GM21786 (cell line): ENCODE measurements around the gene PRSS27.
"Not testable (repeated sequence)": the region's sequence is repeated elsewhere in the genome, so short reads cannot be mapped to it uniquely, and the experiment has no call there.

ENCODE experiments used
- ATAC-seq: cut with Tn5 transposase; IDR thresholded peaks from one replicate; pipeline ENCODE4 v1.9.1; 2021; ENCODE audit not compliant: unreplicated experiment

PRSS27 gene

DNA sequence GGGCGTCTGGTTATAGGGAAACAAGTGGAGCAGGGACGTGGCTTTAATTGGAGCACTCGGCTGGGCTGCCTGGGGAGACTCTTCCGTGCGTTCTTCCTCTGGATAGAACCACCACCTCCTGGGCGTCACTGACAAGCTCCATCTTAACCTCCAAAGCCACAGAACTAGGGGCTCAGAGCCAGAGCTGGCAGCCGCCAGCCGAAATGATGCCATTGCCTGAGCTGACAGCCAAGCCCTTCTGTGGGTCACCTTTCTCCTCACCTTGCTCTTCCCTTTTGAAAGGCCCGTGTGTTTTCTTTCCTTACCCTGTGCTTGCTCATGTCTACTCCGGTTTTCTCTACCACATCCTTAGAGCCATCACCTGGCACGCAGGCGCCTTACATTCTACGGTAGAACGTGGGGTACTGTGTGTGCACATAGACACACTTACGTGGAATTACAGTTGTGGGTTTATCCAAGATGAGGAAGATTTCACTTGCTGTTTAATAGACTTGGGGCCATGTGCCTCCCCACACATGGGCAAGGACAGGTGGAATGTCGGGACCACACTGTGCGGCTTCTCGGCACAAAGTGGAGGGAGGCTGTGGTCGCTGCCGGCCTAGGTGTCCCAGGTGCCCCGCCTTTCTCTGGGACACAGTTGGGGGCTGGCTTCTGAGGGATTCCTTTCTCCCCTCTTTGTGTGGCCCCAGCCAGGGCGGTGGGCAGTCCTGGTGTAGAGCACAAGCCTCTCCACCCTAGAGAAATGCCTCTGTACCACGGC, 41.6 kb downstream of the PRSS27 start:
- not testable (repeated sequence) for ATAC-seq

DNA sequence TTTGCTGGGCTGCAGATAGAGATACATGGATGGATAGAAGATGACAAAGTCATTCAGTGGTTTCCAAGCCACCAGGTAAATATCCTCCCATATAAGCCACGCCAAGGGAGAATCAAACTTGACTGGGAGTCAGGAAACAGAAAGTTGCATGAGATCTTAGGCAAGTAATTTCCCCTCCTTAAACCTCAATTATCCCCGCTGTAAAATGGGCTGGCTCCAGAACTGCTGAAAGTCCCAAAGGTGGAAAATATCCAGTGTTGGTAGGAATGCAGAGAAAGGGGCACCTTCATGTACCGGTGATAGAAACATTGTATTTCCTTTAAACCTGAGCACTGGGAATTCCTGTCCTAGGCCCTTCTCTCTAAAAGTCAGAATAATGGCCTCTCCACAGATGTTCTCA, 43.1 kb downstream of the PRSS27 start:
- ATAC-seq = not testable (repeated sequence)

GRCh38 chr16:2675714-2676113, 44.3 kb downstream of the PRSS27 start:
- ATAC-seq = no peak

DNA sequence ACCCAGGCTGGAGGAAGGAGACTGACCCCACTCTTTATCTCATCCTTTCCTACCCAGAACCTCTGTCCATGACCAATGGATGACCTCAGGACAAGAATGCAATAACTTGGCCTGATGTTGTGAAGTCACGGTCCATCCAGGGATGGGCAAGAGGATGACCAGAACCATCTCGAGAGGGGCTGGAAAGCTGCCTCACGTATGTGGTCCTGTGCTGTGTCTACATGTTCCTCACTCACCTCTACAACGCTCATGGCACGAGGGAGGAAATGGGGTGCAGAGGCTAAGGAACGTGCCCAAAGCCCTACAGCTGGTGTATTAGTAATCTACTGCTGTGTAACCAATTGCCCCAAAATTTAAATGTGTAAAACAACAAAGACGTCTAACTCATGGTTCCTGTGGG, 45.0 kb downstream of the PRSS27 start:
- no peak for ATAC-seq

- ATAC-seq = peak; percentile 88
Measured at GRCh38 chr16:2673066-2673999, 46.7 kb downstream of the PRSS27 start.

DNA sequence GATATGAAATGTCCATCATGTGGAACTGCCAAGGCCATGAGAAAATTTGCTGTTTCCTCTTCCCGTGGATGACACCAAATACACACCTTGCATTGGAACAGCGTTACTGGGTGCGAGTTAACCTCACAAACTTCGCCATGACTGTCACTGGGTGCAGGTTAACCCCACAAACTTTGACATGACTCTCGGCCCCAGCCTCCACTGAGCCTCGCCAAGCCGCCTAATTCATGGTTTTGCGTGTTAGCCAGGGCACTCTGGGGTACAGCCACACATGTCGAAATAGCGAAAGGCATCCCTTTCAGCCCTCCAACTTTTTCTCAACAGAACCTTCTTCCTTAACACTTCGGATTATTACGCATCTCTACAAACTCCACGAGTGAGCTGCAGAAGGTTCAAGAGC, 48.3 kb downstream of the PRSS27 start:
- ATAC-seq = no peak

- not testable (repeated sequence) for ATAC-seq
Measured at GRCh38 chr16:2671193-2671592, 48.8 kb downstream of the PRSS27 start.

- ATAC-seq = not testable (repeated sequence)
Measured at GRCh38 chr16:2670017-2670416, 50.0 kb downstream of the PRSS27 start.

- ATAC-seq = not testable (repeated sequence)
Measured at GRCh38 chr16:2669587-2669986, 50.4 kb downstream of the PRSS27 start.

DNA sequence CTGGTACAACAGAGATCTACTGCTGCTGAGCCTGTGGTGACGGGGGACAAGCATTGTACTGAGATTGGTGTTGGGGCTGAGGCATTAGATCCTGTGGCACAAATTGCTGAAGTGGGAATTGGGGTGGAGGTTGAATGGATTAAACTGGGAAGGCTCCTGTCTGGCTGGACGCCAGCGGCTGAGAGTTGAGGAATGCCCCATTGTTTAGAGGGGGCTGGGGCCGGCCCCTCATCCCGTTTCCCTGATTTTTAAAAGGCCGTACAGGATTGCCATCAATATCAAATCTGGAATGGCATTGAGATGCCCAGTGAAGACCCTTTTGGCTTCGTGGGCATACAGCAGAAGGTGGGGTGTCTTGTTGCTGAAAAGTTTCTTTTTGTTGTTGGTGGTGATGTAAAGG, 53.4 kb downstream of the PRSS27 start:
- ATAC-seq = not testable (repeated sequence)

- ATAC-seq = no peak
Measured at GRCh38 chr16:2664574-2664982, 55.4 kb downstream of the PRSS27 start.

DNA sequence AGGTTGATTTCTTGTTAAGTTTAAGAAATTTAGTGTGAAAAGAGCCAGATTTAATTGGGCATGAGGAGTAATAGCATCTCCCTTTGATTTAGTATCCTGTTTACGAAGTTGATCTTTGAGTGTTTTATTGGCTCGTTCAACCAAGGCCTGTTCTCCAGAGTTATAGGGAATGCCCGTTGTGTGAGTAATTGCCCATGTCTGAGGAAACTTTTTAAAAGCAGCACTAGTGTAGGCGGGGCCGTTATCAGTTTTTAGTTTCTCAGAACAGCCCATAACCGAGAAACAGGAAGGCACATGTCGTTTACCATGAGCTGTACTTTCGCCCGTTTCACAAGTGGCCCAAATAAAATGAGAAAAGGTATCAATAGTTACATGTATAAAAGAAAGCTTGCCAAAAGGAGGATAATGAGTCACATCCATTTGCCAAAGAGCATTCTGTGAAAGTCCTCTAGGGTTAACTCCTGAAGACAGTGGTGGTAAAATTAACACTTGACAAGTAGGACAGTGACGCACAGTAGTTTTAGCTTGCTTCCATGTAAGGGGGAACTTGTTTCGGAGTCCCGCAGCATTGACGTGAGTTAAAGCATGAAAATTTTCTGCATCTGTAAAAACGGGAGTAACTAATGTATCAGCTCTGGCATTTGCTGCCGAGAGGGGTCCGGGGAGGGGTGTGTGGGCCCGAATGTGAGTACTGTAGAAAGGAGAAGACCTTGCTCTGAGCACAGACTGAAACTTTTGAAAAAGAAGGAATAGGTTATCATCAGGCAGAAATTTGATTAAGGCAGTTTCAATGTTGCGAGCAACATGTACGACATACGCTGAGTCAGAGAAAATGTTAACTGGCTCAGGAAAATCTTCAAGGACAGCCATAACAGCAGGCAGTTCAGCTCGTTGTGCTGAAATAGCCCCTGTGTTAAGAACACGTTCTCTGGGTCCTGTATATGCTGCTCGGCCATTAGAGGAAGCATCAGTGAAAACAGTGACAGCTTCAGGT, 56.2 kb downstream of the PRSS27 start:
- no peak for ATAC-seq
